OCI-LY1 (cell line): ENCODE measurements around the gene GALNT14.

Source experiments
- CTCF ChIP-seq: fragments of 200-600 bp; sonication (generic), shearing (Covaris generic); IDR thresholded peaks from 2 replicates; pipeline ENCODE4 v1.5.1; 2017; ENCODE audit warnings: mild to moderate bottlenecking, antibody characterized with exemption, low read length, moderate library complexity, mixed read lengths
- EZH2 ChIP-seq: fragments of 200-600 bp; sonication (generic), shearing (Covaris generic); IDR thresholded peaks from 2 replicates; pipeline ENCODE4 v1.8.0; 2017; ENCODE audit warnings: borderline replicate concordance, mixed run types, mild to moderate bottlenecking, antibody characterized with exemption, low read length, moderate library complexity, mixed read lengths

- no peak for TF ChIP-seq CTCF
- TF ChIP-seq EZH2 = no peak
These were observed 157.1 kb downstream of the GALNT14 start for GRCh38 chr2:30981096-30981495.
